ENCODE results near the gene RPL41. TPM values are rescaled to one million over a fixed set of nuclear protein-coding genes. Genes with fewer than 3 reads are reported as not detected.

RPL41 gene
- total and polyA plus RNA-seq, 4 donors: 979 to 2,155 (median 1,482) TPM

DNA sequence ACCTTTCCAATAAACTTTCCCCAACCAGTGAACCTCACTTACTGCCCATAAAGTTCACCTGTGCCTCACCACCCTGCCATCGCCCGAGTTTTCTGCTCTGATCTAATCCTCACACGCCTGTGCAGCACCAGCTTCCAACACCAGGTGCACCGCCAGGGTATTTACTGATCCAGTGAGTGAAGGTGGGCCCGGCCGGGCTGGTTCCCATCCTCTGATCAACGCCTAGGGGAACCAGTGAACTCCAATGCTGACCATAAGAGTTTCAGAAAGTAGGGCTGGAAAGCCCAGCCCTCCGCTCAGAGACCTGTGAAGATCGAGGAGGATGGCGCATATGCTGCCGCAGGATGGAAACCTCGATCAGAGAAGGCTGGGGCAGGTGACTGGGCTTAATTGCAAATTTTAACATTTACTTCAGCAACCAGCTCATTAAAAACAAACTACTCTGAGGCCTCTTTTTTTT is 35.3 kb downstream of the RPL41 start (continued):
- TF ChIP-seq, protein P1, sequence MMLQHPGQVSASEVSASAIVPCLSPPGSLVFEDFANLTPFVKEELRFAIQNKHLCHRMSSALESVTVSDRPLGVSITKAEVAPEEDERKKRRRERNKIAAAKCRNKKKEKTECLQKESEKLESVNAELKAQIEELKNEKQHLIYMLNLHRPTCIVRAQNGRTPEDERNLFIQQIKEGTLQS (IDR thresholded peaks at IDR 0.05): no peak
- TF ChIP-seq EGR1 (IDR thresholded peaks at IDR 0.05; ENCODE audit: low read depth in 2 of 2) (no peak), RXRA (IDR thresholded peaks at IDR 0.05) (no peak), NR2F2 (IDR thresholded peaks at IDR 0.05) (no peak)
- TF ChIP-seq, protein P2, sequence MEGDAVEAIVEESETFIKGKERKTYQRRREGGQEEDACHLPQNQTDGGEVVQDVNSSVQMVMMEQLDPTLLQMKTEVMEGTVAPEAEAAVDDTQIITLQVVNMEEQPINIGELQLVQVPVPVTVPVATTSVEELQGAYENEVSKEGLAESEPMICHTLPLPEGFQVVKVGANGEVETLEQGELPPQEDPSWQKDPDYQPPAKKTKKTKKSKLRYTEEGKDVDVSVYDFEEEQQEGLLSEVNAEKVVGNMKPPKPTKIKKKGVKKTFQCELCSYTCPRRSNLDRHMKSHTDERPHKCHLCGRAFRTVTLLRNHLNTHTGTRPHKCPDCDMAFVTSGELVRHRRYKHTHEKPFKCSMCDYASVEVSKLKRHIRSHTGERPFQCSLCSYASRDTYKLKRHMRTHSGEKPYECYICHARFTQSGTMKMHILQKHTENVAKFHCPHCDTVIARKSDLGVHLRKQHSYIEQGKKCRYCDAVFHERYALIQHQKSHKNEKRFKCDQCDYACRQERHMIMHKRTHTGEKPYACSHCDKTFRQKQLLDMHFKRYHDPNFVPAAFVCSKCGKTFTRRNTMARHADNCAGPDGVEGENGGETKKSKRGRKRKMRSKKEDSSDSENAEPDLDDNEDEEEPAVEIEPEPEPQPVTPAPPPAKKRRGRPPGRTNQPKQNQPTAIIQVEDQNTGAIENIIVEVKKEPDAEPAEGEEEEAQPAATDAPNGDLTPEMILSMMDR (IDR thresholded peaks at IDR 0.05; ENCODE audit: low read depth, low read length, missing input control): peak; percentile 47

DNA sequence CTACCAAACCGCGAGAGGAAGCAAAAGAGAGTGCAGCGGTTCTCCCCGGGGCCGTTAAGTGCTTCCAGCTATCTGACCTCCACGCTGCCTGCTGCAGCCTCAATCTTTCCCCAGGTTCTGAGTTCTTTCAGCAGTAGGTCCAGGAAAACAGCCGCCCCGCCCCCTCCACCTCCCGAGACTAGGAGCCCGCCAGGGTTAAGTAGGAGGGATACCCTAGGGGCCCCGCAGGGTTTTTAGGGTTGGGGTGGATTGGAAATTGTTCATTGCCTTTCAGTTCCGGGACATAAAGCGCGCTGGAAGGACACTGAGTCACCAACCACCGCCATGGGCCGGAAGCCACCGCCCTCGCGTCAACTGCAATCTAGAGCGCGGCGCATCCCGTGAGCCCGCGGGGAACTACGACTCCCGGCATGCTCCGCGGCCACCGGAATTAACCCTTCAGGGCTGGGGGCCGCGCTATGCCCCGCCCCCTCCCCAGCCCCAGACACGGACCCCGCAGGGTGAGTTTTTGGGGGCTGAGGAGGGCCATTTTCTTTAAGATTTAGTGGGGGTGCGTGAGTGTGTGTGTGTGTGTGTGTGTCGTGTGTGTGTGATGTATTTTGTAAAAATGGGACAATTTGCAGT is 35.8 kb downstream of the RPL41 start, which contains the start of gene MYL6B:
TSS of gene MYL6B (plus strand) at position 456 of the 624 bp plus-strand sequence. CDS start 1,332 bp downstream, outside the sequence.
- H3K27ac ChIP-seq (ENCODE audit: low read depth in 1 of 2, low read length in 2 of 2): peak within 1 kb of the TSS; percentile 88 to 98
- no peaks in the 10 kb centered on the region for H3K9me3 ChIP-seq (ENCODE audit: control insufficient read depth in 4 of 4, low read length in 3 of 4)
- no peak for TF ChIP-seq FOXA2 (IDR thresholded peaks at IDR 0.05)
- peak; percentile 49 to 91 for TF ChIP-seq GABPA (IDR thresholded peaks at IDR 0.05 in 1 of 2, conservative IDR thresholded peaks at IDR 0.05 in 1 of 2)
- no peak for TF ChIP-seq NR2F2 (IDR thresholded peaks at IDR 0.05)
- TF ChIP-seq, protein P3, sequence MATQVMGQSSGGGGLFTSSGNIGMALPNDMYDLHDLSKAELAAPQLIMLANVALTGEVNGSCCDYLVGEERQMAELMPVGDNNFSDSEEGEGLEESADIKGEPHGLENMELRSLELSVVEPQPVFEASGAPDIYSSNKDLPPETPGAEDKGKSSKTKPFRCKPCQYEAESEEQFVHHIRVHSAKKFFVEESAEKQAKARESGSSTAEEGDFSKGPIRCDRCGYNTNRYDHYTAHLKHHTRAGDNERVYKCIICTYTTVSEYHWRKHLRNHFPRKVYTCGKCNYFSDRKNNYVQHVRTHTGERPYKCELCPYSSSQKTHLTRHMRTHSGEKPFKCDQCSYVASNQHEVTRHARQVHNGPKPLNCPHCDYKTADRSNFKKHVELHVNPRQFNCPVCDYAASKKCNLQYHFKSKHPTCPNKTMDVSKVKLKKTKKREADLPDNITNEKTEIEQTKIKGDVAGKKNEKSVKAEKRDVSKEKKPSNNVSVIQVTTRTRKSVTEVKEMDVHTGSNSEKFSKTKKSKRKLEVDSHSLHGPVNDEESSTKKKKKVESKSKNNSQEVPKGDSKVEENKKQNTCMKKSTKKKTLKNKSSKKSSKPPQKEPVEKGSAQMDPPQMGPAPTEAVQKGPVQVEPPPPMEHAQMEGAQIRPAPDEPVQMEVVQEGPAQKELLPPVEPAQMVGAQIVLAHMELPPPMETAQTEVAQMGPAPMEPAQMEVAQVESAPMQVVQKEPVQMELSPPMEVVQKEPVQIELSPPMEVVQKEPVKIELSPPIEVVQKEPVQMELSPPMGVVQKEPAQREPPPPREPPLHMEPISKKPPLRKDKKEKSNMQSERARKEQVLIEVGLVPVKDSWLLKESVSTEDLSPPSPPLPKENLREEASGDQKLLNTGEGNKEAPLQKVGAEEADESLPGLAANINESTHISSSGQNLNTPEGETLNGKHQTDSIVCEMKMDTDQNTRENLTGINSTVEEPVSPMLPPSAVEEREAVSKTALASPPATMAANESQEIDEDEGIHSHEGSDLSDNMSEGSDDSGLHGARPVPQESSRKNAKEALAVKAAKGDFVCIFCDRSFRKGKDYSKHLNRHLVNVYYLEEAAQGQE (IDR thresholded peaks at IDR 0.05): no peak
- peak; percentile 44 for TF ChIP-seq MAX (IDR thresholded peaks at IDR 0.05)
- peak; percentile 97 for TF ChIP-seq YY1 (IDR thresholded peaks at IDR 0.05)
- peak in 1 of 2 donors; percentile 24 for TF ChIP-seq RXRA (IDR thresholded peaks at IDR 0.05)
- peak; percentile 39 for TF ChIP-seq TAF1 (conservative IDR thresholded peaks at IDR 0.05)
- TF ChIP-seq HNF4A (conservative IDR thresholded peaks at IDR 0.05): peak in 1 of 2 donors; percentile 11
- peak; percentile 60 to 79 for TF ChIP-seq JUND (IDR thresholded peaks at IDR 0.05)
- TF ChIP-seq, protein P2 (IDR thresholded peaks at IDR 0.05; ENCODE audit: low read depth, low read length, missing input control): no peak
- TF ChIP-seq EGR1 (IDR thresholded peaks at IDR 0.05; ENCODE audit: low read depth in 2 of 2): peak in 1 of 2 donors; percentile 75
- TF ChIP-seq, protein P4, sequence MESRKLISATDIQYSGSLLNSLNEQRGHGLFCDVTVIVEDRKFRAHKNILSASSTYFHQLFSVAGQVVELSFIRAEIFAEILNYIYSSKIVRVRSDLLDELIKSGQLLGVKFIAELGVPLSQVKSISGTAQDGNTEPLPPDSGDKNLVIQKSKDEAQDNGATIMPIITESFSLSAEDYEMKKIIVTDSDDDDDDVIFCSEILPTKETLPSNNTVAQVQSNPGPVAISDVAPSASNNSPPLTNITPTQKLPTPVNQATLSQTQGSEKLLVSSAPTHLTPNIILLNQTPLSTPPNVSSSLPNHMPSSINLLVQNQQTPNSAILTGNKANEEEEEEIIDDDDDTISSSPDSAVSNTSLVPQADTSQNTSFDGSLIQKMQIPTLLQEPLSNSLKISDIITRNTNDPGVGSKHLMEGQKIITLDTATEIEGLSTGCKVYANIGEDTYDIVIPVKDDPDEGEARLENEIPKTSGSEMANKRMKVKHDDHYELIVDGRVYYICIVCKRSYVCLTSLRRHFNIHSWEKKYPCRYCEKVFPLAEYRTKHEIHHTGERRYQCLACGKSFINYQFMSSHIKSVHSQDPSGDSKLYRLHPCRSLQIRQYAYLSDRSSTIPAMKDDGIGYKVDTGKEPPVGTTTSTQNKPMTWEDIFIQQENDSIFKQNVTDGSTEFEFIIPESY (IDR thresholded peaks at IDR 0.05): peak; percentile 91
- TF ChIP-seq SP1 (IDR thresholded peaks at IDR 0.05): peak; percentile 34
- no peaks in the 10 kb centered on the region for H3K36me3 ChIP-seq (ENCODE audit: control insufficient read depth in 4 of 4, insufficient read depth in 3 of 4, low read depth in 1 of 4, low read length in 3 of 4)
- peak within 1 kb of the TSS; percentile 86 to 95 for H3K9ac ChIP-seq (ENCODE audit: low read depth in 1 of 2, low read length in 2 of 2)
- WGBS: under 1% methylated on average over 37 of the region's 37 CpGs
- H3K4me1 ChIP-seq (ENCODE audit: control insufficient read depth in 4 of 4, insufficient read depth in 4 of 4, low read length in 3 of 4): peaks cover 9 to 33% (median 24%) of the 10 kb centered on the region in 4 donors
- peak; percentile 91 for DNase-seq (ENCODE audit: low spot score)
- peak within 1 kb of the TSS; percentile 68 to 83 (median 79) for H3K4me3 ChIP-seq (ENCODE audit: low read depth in 1 of 3, low read length in 3 of 3)
- no peaks in the 10 kb centered on the region for H3K27me3 ChIP-seq (ENCODE audit: control insufficient read depth in 4 of 4, insufficient read depth in 4 of 4, low read length in 3 of 4)

All from liver (tissue), 9 donors.